Chondrocyte (in vitro differentiated cells): ENCODE results near the gene GABRA4. TPM values are rescaled to one million over a fixed set of nuclear protein-coding genes. Genes with fewer than 3 reads are reported as not detected.

Experiments used
- DNase-seq: peaks from one replicate; pipeline ENCODE4 v3.0.0; 2021; ENCODE audit warnings: mixed read lengths, low spot score
- H3K27ac Mint-ChIP-seq: one replicate; pipeline ENCODE4 v1.8.0; 2021; ENCODE audit warnings: mild to moderate bottlenecking, moderate library complexity, mixed read lengths; ENCODE audit not compliant: unreplicated experiment
- H3K27me3 Mint-ChIP-seq: 2 replicates; pipeline ENCODE4 v1.8.0; 2021; ENCODE audit warnings: low read depth, mixed read lengths
- H3K36me3 Mint-ChIP-seq: 2 replicates; pipeline ENCODE4 v1.8.0; 2021; ENCODE audit warnings: low read depth, mixed read lengths
- H3K4me1 Mint-ChIP-seq: 2 replicates; pipeline ENCODE4 v1.8.0; 2021; ENCODE audit warnings: low read depth, mild to moderate bottlenecking, mixed read lengths
- H3K4me3 Mint-ChIP-seq: one replicate; pipeline ENCODE4 v1.8.0; 2021; ENCODE audit warnings: mild to moderate bottlenecking, moderate library complexity, mixed read lengths; ENCODE audit not compliant: unreplicated experiment
- H3K9me3 Mint-ChIP-seq: 2 replicates; pipeline ENCODE4 v1.8.0; 2021; ENCODE audit warnings: low read depth, mixed read lengths
- CTCF ChIP-seq: fragments of 200-600 bp; sonication (generic); IDR thresholded peaks from 2 replicates; pipeline ENCODE4 v1.5.0; 2021; ENCODE audit warnings: antibody characterized with exemption, mild to moderate bottlenecking, moderate library complexity
- total RNA-seq: library from RNA; stranded (reverse); gene quantifications from 3 replicates; pipeline ENCODE4 v1.2.1, GENCODE V29; 2021

Gene GABRA4
- total RNA-seq, 1 donor from 2014 or later, result not detected

- no peak for TF ChIP-seq CTCF
- Mint-ChIP-seq H3K4me3 (no peak overlapping the region), H3K9me3 (no peaks in the 10 kb centered on the region), H3K27ac (no peak overlapping the region), H3K36me3 (no peaks in the 10 kb centered on the region), H3K27me3 (peaks cover 26% of the 10 kb centered on the region), H3K4me1 (no peaks in the 10 kb centered on the region)
- DNase-seq, result no peak
Measured at GRCh38 chr4:46934726-46935125, 58.7 kb downstream of the GABRA4 start.

- TF ChIP-seq CTCF, result no peak
- Mint-ChIP-seq H3K9me3 (no peaks in the 10 kb centered on the region), H3K4me3 (no peak overlapping the region), H3K4me1 (no peaks in the 10 kb centered on the region), H3K27ac (no peak overlapping the region), H3K27me3 (peaks cover 24% of the 10 kb centered on the region), H3K36me3 (no peaks in the 10 kb centered on the region)
- DNase-seq, result no peak
Measured at GRCh38 chr4:46933686-46934085, 59.7 kb downstream of the GABRA4 start.

- peak; percentile 81 for TF ChIP-seq CTCF
- Mint-ChIP-seq H3K36me3 (no peaks in the 10 kb centered on the region), H3K27ac (no peak overlapping the region), H3K27me3 (peaks cover 32% of the 10 kb centered on the region), H3K4me1 (no peaks in the 10 kb centered on the region), H3K4me3 (no peak overlapping the region), H3K9me3 (no peaks in the 10 kb centered on the region)
- DNase-seq, result no peak
Measured at GRCh38 chr4:46931981-46932380, 61.4 kb downstream of the GABRA4 start.

- no peaks in the 10 kb centered on the region for H3K4me1 Mint-ChIP-seq
- H3K9me3 Mint-ChIP-seq, result no peaks in the 10 kb centered on the region
- no peak overlapping the region for H3K27ac Mint-ChIP-seq
- no peak for DNase-seq
- H3K4me3 Mint-ChIP-seq, result no peak overlapping the region
- TF ChIP-seq CTCF, result no peak
- H3K36me3 Mint-ChIP-seq, result no peaks in the 10 kb centered on the region
- H3K27me3 Mint-ChIP-seq, result peaks cover 35% of the 10 kb centered on the region
Measured at GRCh38 chr4:46930891-46931290, 62.5 kb downstream of the GABRA4 start.

- Mint-ChIP-seq H3K9me3 (no peaks in the 10 kb centered on the region), H3K27me3 (peaks cover 39% of the 10 kb centered on the region), H3K4me1 (no peaks in the 10 kb centered on the region), H3K27ac (no peak overlapping the region), H3K4me3 (no peak overlapping the region), H3K36me3 (no peaks in the 10 kb centered on the region)
- no peak for DNase-seq
- no peak for TF ChIP-seq CTCF
Measured at GRCh38 chr4:46927201-46927600, 66.2 kb downstream of the GABRA4 start.
